Vagina (tissue), 2 donors: ENCODE measurements around the gene KCTD14. TPM values are rescaled to one million over a fixed set of nuclear protein-coding genes. Genes with fewer than 3 reads are reported as not detected.

Experiments
- DNase-seq, 2 donors: peaks; one replicate each; pipeline ENCODE4 v3.0.0-alpha.2; 2017; ENCODE audit errors: extremely low spot score in 2 of 2
- H3K27ac ChIP-seq: fragments of 200-600 bp; sonication (generic); one replicate; pipeline ENCODE4 v1.5.1; 2019
- H3K27me3 ChIP-seq: fragments of 200-600 bp; sonication (generic); one replicate; pipeline ENCODE4 v1.5.1; 2019
- H3K36me3 ChIP-seq, 2 donors: fragments of 200-600 bp; sonication (generic); one replicate each; pipeline ENCODE4 v1.5.1; 2017 to 2019
- H3K4me1 ChIP-seq: fragments of 200-600 bp; sonication (generic); one replicate; pipeline ENCODE4 v1.5.1; 2019
- H3K4me3 ChIP-seq, 2 donors: fragments of 200-600 bp; sonication (generic); 1 replicate in 1 of 2; 2 replicates in 1 of 2; pipeline ENCODE4 v1.5.1; 2016 to 2019
- H3K9me3 ChIP-seq: fragments of 200-600 bp; sonication (generic); one replicate; pipeline ENCODE4 v1.5.1; 2019
- POLR2A ChIP-seq, 2 donors: fragments of 450-650 bp; IDR thresholded peaks; one replicate each; pipeline ENCODE4 v1.6.1; 2017; ENCODE audit warnings: antibody characterized with exemption in 2 of 2, mild to moderate bottlenecking in 2 of 2, moderate library complexity in 2 of 2
- POLR2AphosphoS5 ChIP-seq, 2 donors: sonication (generic); formaldehyde crosslinking; IDR thresholded peaks; one replicate each; pipeline ENCODE4 v1.9.0; 2017; ENCODE audit warnings: antibody characterized with exemption in 2 of 2, mild to moderate bottlenecking in 2 of 2, low read depth in 1 of 2; ENCODE audit not compliant: insufficient read depth in 1 of 2
- intact Hi-C: fragments of 100-400 bp; cut with DNase I; formaldehyde crosslinking; loops from one replicate; pipeline ENCODE4 v1.15.1; 2023
- total RNA-seq: library from RNA; depleted of rRNA; stranded (reverse); fragments of >200 nt; gene quantifications from one replicate; pipeline ENCODE4 v1.2.3, GENCODE V29; 2016
- TF ChIP-seq, protein P1 (sequence below), 3 experiments: fragments of 450-650 bp in 2 of 3; fragments of 200-600 bp in 1 of 3; sonication (generic) in 1 of 3; IDR thresholded peaks; one replicate each; pipeline ENCODE4 v1.5.1; 2017 to 2019; ENCODE audit warnings: antibody characterized with exemption in 3 of 3, mild to moderate bottlenecking in 2 of 3, moderate library complexity in 2 of 3

KCTD14 gene
- total RNA-seq, 1 donor from 2014 or later, result 2.9 TPM

DNA sequence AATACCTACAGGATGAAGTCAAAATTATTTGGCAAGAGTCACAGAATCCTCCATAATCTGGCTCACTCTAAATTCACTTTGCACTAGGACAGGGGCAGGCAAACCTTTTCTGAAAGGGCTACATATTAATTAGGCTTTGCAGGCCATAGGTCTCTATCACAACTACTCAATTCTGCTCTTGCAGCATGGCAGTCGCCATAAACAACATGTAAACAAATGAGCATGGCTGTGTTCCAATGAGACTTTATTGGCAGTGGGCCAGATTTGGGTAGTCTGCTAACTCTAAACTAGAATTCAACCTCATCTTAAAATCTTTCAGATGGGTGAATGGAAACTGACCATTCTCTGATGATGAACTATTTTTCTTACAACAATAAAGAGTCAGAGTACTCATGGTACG is 46.4 kb upstream of the KCTD14 start:
- Histone ChIP-seq H3K36me3 (peaks cover 0 to 25% of the 10 kb centered on the region in 2 donors), H3K9me3 (no peaks in the 10 kb centered on the region), H3K4me3 (no peak overlapping the region), H3K27ac (no peak overlapping the region), H3K4me1 (peaks cover under 1% of the 10 kb centered on the region), H3K27me3 (no peaks in the 10 kb centered on the region)
- intact Hi-C loops, result loop anchor here (10.0 kb wide), 1 partner anchor 115 kb away; the partner anchor contains the start of genes KCTD21 and USP35
- TF ChIP-seq POLR2AphosphoS5 (IDR thresholded peaks at IDR 0.05; ENCODE audit: insufficient read depth in 1 of 2, low read depth in 1 of 2) (no peak), POLR2A (IDR thresholded peaks at IDR 0.05) (no peak)
- TF ChIP-seq, protein P1, sequence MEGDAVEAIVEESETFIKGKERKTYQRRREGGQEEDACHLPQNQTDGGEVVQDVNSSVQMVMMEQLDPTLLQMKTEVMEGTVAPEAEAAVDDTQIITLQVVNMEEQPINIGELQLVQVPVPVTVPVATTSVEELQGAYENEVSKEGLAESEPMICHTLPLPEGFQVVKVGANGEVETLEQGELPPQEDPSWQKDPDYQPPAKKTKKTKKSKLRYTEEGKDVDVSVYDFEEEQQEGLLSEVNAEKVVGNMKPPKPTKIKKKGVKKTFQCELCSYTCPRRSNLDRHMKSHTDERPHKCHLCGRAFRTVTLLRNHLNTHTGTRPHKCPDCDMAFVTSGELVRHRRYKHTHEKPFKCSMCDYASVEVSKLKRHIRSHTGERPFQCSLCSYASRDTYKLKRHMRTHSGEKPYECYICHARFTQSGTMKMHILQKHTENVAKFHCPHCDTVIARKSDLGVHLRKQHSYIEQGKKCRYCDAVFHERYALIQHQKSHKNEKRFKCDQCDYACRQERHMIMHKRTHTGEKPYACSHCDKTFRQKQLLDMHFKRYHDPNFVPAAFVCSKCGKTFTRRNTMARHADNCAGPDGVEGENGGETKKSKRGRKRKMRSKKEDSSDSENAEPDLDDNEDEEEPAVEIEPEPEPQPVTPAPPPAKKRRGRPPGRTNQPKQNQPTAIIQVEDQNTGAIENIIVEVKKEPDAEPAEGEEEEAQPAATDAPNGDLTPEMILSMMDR (IDR thresholded peaks at IDR 0.05), result no peak
- no peak for DNase-seq

DNA sequence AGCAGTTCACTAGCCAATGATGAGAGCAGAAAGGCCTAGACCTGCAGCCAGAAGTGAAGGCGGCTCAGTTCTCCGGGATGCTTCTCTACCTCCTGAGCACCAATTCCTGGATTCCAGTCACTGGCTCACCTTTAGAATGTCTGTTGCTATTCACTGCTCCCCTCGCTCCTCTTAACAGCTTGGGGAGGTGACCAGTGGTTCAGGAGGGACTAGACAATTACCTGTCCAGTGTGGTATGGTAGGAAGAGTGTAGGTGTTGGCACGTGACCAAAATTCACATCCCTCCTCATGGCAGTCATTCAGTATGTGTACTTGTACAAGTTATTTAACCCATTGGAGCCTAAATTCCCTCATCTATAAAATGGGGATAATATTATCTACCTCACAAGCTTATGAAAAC is 44.6 kb upstream of the KCTD14 start:
- peaks cover 3% of the 10 kb centered on the region for H3K4me1 ChIP-seq
- no peak overlapping the region for H3K27ac ChIP-seq
- intact Hi-C loops, result loop anchor here (10.0 kb wide), 1 partner anchor 117 kb away; the partner anchor contains the start of genes KCTD21 and USP35
- H3K36me3 ChIP-seq, result peaks cover 0 to 25% of the 10 kb centered on the region in 2 donors
- TF ChIP-seq POLR2AphosphoS5 (IDR thresholded peaks at IDR 0.05; ENCODE audit: insufficient read depth in 1 of 2, low read depth in 1 of 2) (no peak), POLR2A (IDR thresholded peaks at IDR 0.05) (no peak)
- TF ChIP-seq, protein P1 (IDR thresholded peaks at IDR 0.05), result no peak
- H3K27me3 ChIP-seq, result no peaks in the 10 kb centered on the region
- H3K9me3 ChIP-seq, result no peaks in the 10 kb centered on the region
- DNase-seq, result no peak
- no peak overlapping the region for H3K4me3 ChIP-seq

DNA sequence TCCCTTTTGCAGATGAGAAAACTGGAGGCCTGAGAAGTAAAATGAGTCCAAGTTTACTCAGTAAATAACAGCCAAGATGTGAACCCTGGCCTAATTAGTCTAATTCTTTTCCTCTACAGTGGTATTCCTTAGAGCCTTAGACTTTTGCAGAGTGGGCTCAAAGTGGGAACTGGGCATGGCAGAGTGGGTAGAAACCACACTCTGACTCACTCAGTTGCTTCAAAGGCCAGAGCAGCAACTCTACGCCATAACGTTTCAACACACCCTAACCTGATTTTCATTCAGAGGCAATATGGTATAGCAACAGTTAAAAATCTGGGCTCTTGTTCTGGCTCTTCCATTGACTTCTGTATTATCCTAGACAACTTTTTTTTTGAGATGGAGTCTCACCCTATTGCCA is 43.4 kb upstream of the KCTD14 start:
- H3K27ac ChIP-seq, result no peak overlapping the region
- H3K36me3 ChIP-seq, result peaks cover 0 to 14% of the 10 kb centered on the region in 2 donors
- intact Hi-C loops, result loop anchor here (10.0 kb wide), 1 partner anchor 118 kb away; the partner anchor contains the start of genes KCTD21 and USP35
- H3K4me3 ChIP-seq, result no peak overlapping the region
- DNase-seq, result no peak
- TF ChIP-seq POLR2A (IDR thresholded peaks at IDR 0.05), result no peak
- no peak for TF ChIP-seq POLR2AphosphoS5 (IDR thresholded peaks at IDR 0.05; ENCODE audit: insufficient read depth in 1 of 2, low read depth in 1 of 2)
- TF ChIP-seq, protein P1 (IDR thresholded peaks at IDR 0.05), result no peak
- no peaks in the 10 kb centered on the region for H3K27me3 ChIP-seq
- H3K4me1 ChIP-seq, result peaks cover 12% of the 10 kb centered on the region
- H3K9me3 ChIP-seq, result no peaks in the 10 kb centered on the region

DNA sequence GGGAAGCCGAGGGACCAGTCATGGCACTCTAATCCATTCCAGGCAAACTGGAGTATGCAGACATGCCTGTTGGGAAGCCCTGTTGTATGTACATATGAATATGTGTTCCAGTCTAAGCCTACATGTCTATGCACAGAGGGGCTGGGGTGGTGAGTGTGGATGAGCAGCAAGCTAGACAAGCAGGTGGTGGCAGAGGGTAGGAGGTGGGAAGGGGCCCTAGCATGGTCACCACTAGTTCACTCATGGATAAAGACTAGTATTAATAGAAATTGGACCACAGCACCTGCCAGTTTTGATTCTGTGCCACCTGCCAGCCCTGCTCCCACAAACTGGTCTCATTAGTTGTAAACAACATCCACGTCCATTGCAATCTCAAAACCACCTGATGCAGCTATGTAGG is 42.1 kb upstream of the KCTD14 start:
- intact Hi-C loops, result loop anchor here (10.0 kb wide), 1 partner anchor 120 kb away; the partner anchor contains the start of genes KCTD21 and USP35
- TF ChIP-seq, protein P1 (IDR thresholded peaks at IDR 0.05), result no peak
- no peak for TF ChIP-seq POLR2A (IDR thresholded peaks at IDR 0.05)
- TF ChIP-seq POLR2AphosphoS5 (IDR thresholded peaks at IDR 0.05; ENCODE audit: insufficient read depth in 1 of 2, low read depth in 1 of 2), result no peak
- Histone ChIP-seq H3K27me3 (no peaks in the 10 kb centered on the region), H3K9me3 (no peaks in the 10 kb centered on the region), H3K4me1 (peaks cover 15% of the 10 kb centered on the region), H3K36me3 (peaks cover 0 to 12% of the 10 kb centered on the region in 2 donors), H3K4me3 (no peak overlapping the region), H3K27ac (no peak overlapping the region)
- no peak for DNase-seq

DNA sequence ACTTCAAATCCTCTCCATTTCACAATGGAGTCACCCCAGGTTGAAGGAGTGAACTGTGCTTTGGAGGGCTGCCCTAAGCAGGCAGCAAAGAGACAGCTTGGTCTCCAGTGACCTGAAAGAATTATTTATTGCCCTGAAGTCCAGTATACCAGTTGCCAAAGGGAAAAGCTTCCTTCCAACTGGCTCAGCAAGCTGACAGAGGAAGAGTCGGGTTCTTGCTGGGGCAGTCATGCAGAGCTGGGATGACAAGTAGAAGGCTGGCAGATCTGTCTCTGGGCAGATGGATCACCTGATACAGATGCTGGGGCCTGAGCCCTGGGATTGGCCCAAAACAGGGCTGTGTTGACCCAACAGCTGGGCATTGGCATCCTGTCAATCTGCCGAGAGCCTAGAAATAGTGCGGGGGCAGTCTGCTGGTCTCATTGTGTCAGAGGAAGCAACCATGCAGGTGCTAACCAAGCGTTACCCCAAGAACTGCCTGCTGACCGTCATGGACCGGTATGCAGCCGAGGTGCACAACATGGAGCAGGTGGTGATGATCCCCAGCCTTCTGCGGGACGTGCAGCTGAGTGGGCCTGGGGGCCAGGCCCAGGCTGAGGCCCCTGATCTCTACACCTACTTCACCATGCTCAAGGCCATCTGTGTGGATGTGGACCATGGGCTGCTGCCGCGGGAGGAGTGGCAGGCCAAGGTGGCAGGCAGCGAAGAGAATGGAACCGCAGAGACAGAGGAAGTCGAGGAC is 40.5 kb upstream of the KCTD14 start, which contains the start of gene THRSP:
Gene THRSP (plus strand): TSS at position 422 of the 742 bp plus-strand sequence. CDS start 21 bp downstream, at position 443.
- no peak for DNase-seq
- Histone ChIP-seq H3K36me3 (no peaks in the 10 kb centered on the region), H3K4me3 (no peak within 1 kb of the TSS), H3K27me3 (no peaks in the 10 kb centered on the region), H3K9me3 (no peaks in the 10 kb centered on the region), H3K4me1 (peaks cover 15% of the 10 kb centered on the region), H3K27ac (no peak within 1 kb of the TSS)
- no peak for TF ChIP-seq POLR2AphosphoS5 (IDR thresholded peaks at IDR 0.05; ENCODE audit: insufficient read depth in 1 of 2, low read depth in 1 of 2)
- TF ChIP-seq, protein P1 (IDR thresholded peaks at IDR 0.05), result no peak
- TF ChIP-seq POLR2A (IDR thresholded peaks at IDR 0.05), result no peak
- intact Hi-C loops, result loop anchor here (10.0 kb wide), 1 partner anchor 121 kb away; the partner anchor contains the start of genes KCTD21 and USP35
